GM21390 (cell line): Measurements from ENCODE around the gene MAN1C1.

Experiments used
- ATAC-seq: cut with Tn5 transposase; IDR thresholded peaks from one replicate; pipeline ENCODE4 v1.9.1; 2021; ENCODE audit not compliant: unreplicated experiment

The MAN1C1 gene

DNA sequence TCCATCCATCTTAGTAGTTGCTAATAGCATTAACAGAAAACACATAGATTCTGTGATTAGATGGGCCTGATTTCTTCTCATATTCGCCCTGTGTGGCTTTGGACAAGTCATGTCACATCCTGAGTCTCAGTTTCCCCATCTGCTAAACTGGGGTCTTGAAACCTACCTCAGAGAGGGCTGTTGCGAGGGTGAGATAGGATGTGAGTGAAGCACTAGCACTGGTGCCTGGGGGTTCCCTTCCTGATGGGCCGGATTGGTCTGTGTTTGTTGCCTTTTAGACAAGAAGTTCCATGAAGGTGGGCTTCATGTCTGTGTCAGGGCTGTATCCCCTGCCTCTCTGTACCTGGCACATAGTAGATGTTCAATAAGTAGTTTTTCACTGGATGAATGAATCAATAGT lies 3.5 kb upstream of the MAN1C1 start:
- no peak for ATAC-seq

DNA sequence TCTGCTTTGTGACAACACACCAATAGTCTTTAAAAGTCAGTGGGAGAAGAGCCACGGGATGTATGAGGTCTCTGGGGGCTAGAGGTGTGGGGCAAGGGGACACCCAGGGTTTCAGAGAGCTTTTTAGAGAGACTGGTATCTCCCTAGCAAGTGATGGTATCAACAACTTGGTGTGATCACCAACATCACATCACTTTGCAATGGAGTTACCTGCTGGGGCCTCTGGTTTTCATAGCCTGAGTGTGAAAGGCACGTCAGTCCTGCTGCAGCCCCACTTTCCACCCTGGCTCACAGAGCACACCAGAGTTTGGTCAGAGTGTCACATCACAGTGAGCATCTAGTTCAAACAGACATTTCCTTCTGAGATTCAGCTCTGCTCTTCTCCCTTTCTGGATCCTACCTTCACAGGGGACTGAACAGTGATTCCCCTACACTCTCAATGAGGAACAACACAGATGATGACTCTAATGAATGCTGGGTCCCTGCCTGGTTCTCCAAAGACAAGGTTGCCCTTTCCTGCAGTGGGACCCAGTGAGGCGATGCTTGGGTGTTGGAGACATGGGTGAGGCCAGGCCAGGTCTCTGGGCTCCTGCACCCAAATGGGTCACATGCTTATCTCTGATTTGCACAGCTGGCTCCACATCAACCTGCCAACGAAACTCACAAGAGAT lies 2.0 kb upstream of the MAN1C1 start:
- no peak for ATAC-seq

DNA sequence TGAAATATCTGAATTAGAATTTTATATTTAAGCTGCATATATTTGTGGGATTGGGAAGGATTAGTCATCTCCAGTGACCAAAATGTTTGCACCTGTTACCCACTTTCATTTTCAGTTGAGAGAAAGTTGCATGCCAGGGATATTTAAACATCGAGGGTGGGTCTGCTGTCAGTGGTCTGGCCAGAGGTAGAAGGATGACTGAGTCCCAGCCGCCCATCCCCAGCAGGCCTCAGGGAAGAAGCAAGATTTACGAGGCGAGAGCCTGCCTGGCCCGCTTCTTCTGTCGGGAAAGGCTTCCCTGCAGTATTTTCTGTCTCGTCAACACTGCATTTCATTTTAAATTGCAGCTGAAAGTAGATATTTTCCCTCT lies 1.4 kb upstream of the MAN1C1 start:
- no peak for ATAC-seq

DNA sequence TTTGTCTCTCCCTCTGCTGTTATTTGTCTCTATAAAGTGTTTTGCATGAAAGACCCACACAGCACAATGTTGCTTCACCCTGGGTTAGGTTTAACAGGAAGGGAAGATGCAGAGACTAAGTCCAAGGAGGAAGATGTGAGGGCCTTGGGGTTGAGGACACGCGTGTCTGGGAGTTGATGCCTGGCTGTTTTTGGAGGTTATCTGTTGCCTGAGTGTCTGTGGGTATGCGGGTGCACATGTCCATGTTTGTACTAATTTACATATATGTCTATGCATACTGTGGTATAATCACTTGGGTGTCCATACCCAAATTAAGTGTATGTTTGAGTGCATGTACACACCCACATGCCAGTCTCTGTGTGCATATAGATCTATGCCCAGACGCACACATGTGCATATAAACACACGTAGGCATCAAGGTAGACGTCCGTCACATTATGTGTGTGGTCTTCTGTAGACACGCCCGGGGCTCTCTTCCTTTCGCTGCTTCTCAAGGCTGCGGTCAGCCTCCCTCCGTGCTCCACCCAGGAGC lies 962 bp upstream of the MAN1C1 start:
- no peak for ATAC-seq

DNA sequence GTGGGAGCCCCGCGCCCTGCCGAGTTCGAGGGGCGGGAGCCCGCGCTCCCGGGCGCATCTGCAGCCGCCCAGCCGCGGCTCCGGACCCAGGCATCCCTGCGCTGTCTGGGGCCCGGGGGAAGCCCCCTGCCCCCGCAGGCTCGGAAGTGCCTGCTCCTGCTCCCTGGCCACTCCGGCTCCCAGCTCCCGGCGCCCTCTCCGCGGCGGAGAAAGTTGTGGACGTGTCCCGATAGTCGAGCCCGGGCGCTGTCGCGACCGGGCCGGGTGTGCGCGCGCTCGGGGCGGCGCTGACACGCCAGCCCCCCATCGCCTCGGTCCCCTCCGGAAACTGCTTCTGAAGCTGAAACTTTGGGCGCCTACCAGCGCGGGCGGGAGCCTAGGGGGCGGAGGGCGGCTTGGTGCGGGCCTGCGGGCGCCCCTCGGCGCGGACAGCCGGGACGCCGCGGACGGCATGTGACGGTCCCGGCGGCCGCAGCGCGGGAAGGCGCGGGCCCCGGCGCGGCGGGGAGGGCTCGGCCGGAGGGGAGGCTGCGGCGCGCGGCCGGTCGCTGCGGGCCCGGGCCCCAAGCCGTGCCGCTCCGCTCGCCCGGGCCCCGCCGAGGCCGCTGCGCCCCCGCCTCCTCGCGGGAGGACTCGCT lies 515 bp downstream of the MAN1C1 start:
- ATAC-seq = no peak

DNA sequence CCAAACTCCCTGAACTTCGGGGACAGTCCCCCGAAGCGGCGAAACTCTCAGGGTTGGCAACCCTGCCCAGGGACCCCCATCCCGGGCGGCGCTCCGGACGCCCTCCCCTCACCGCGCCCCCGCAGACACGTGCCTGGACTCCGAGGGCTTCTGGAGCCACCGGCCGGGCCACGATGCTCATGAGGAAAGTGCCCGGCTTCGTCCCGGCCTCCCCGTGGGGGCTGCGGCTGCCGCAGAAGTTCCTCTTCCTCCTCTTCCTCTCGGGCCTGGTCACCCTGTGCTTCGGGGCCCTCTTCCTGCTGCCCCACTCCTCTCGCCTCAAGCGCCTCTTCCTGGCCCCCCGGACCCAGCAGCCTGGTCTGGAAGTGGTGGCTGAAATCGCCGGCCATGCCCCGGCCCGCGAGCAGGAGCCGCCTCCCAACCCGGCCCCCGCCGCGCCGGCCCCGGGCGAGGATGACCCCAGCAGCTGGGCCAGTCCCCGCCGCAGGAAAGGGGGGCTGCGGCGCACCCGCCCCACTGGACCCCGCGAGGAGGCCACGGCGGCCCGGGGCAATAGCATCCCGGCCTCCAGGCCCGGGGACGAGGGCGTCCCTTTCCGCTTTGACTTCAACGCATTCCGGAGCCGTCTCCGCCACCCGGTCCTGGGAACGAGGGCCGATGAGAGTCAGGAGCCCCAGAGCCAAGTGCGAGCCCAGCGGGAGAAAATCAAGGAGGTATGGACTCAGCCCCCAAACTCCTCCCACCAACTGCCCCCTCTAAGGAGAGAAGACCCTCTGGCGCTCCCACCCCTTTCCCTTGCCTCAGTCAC lies 1.2 kb downstream of the MAN1C1 start:
- no peak for ATAC-seq

DNA sequence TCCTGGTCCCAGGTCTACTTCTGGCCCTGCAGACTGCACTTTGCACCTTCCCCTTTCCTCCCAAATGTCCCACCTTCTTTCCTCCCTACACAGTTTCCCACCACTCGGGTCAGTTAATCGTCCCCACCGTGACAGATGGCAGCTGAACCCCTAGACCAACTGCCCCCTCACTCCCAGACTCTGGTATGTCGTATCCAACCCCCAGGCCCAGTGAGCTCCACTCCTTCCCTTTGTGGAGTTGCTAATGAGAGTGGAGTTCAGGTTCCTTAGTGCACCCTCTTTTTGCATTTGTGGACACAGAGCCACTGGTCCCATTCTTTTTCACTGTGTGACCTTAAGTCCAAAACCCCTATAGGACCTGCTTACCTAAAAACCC lies 1.8 kb downstream of the MAN1C1 start:
- no peak for ATAC-seq

DNA sequence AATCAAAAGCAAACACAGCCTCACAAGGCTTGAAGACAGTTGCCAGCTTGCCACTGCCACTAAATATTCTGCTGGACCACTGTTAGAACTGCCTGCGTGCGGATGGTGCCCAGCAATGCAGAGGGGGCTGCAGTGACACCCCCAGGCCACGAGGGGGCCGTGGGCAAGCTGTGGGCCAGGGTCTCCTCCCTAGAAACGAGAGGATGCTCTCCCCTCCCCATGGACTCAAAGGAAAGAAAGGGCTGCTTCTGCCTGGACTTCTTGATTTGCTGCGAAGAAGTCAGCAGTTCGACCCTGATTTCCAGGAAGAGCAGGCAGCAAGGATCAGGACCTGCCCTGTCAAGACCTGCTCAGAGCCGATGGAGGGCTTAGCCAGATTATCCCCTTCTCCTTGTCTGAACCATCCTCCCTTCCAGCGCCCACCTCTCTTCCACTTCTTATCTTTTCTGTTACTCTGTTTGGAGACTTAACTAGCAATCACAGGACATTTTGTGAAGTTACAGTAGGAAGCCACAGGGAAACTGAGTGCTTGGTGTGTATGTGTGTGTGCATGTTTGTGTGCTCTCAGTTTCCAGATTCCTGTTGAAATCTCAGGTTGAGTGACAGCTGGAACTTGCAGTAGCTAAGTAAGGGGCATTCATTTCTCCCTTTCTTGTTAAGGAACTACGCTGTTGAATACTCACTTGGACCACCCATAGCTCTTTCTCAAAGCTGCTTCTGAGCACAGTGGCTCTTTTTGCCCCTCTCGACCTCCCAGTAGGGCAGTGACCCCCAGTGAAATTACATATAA lies 2.7 kb downstream of the MAN1C1 start:
- no peak for ATAC-seq

DNA sequence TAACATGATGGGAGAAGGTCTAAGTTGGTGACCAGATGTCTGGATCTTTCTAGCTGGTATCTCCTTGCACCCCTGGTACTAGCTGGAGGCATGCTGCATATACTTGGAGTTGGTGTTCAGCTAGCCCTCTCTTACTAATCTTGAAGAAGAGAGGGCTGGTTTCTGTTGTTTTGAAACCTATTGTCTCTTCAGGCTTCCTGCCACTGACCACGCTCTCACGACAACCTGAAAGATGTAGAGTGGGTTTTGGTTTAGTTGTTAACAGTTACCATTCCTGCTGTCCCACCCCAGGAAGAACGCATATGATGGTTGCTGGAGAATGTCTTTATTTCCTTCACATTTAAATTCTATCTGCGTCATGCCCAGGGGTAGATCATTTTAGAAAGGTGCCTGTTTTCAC lies 3.6 kb downstream of the MAN1C1 start:
- peak; percentile 40 for ATAC-seq

DNA sequence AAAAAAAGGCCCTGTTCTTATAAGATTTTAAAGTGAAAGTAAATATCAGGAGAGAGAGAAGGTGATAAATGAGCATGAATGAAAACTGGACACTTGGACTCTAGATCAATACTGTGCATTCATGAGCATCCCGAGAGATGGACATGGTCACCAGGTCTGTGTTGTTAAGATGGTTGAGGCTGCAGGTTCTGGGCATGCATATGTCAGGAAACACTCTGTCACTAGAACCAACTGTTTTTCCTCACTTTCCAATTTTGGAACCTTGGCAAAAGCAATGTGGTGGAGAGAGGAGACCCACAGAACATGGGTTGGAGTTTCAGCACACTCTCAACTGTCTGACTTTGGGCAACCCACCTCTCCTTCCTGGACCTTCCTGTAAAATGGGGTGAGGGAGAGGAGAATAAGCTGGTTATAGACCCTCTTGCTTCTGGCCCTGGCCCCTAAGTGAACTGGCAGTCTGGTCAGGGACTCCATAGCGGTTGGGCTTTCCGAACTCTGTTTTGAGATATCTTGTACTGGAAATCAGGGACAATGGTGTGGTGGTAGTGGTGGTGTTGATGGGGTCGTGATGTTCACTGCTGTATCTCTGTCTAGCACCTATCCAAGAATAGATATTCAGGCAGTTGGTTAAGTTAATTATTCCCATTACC lies 4.2 kb downstream of the MAN1C1 start:
- ATAC-seq = no peak

DNA sequence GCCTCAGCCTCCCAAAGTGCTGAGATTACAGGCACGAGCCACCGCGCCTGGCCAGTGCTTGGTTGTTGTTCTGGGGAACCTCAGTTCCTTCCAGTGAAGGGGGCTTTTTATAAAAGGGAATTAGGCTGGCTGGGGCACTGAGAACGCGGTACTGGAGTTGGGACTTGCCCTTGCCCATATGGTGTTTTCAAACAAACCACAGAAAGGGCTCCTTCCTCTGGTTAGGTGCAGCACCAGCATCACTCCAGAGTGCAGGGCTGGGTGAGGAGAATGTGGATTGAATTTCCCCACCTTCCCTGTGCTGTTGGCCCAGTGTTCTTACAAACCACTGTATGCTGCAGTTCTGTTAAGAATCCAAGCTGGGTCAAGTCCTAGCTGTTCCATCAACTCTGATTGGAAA lies 5.3 kb downstream of the MAN1C1 start:
- no peak for ATAC-seq

DNA sequence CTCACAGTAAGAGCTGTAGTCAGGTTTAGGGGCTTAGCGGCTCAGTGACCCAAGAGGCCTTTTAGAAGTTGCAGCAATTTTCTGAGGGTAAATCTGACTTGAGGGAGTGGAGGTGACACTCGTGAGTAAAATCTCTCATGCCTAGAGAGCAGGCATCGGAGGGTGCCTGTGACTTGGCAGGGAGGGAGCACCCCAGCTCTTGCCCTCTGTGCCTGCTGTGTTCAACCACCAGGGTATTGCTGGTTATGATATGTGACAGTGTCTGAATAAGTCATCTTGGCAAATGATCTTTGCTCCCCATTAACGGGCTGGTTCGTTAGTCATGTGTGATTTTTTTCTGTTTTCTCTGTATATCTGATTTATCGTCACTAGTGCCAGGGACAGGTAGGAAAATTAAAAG lies 5.9 kb downstream of the MAN1C1 start:
- no peak for ATAC-seq

DNA sequence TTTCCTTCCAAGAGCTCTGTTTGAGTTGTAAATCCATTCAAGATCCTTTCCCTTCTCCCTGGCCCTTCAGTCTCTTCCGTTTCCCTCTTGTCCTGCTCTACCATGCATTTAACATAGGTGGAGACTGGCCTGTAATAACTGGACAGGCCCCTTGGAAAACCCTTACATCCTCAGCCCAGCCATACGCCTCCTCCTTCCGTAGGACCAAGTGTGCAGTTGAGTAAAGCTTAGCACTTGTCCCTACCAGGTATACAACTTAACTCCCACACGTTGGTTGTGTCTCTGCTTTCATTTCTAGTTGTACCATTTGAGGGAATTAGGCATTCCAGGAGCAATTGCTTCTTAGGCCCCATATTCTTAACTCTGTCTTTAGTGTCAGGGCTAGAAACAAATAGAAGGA lies 6.4 kb downstream of the MAN1C1 start:
- ATAC-seq = no peak

DNA sequence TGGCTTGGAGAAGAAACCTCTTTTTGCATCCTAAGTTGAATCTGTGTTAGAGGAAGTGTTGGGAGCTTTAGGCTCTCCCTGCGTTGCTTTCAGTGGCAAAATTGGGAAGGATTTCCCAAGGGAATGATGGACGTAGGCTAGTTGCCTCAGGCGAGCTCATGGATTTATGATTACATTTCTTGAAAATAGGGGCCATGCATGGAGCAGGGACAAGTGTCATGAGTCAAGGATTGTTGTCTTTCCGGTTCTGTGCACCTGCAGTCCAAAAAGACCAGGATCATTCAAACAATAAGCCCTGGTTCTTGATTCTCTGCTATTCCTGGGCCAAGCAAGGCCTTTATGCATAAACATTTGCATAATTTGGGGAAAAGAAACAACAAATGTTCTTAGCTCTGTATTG lies 7.1 kb downstream of the MAN1C1 start:
- no peak for ATAC-seq

DNA sequence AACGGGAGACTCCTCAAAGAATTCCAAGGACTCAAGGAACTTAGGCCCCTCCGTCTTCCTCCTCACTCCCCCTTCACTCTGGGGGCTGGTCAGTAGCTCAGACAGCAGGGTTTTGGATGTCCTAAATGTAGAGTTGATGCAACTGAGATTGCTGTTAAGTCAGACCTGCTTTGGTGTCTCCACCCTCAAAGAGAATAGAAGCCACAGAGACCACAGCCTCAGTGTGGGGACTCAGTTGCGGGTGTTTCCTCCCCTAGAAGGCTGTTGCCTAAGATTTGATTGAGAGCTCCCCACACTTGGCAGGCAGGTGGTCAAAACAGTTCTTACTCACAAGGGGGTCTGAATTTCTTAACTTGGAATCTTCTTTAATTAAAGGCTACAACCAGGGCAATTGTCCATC lies 7.6 kb downstream of the MAN1C1 start:
- ATAC-seq = no peak

DNA sequence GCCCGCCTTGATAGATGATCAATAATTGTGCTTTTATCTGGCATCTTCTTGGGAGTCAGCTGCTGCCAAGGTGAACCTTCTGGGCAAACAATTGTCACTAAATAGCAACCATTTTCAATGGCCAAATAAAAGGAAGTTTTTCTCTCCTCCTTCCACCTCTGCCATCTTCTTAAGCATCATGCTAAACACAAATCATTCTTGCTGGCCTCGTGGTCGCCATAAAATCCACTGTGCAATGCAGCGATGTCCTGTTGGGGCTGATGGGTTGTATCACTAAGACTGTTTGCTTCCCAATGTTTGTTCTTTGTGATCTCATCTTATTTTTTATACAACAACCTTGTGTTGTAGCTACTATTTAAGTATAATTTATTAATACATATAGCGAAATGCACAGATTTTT lies 8.0 kb downstream of the MAN1C1 start:
- ATAC-seq = no peak

DNA sequence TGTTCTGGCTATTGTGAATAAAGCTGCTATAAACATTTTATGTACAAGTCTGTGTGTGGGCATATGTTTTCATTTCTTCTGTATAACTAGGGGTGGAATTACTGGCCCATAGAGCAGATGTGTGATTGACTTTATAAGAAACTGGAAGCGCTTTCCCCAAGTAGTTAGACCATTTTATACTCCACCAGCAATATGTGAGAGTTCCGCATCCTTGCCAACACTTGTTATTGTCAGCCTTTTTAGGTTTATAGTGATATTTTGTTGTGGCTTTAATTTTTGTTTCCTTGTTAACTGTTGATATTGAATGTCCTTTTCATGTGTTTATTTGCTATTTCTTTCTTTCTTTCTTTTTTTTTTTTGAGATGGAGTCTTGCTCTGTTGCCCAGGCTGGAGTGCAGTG lies 9.4 kb downstream of the MAN1C1 start:
- no peak for ATAC-seq

DNA sequence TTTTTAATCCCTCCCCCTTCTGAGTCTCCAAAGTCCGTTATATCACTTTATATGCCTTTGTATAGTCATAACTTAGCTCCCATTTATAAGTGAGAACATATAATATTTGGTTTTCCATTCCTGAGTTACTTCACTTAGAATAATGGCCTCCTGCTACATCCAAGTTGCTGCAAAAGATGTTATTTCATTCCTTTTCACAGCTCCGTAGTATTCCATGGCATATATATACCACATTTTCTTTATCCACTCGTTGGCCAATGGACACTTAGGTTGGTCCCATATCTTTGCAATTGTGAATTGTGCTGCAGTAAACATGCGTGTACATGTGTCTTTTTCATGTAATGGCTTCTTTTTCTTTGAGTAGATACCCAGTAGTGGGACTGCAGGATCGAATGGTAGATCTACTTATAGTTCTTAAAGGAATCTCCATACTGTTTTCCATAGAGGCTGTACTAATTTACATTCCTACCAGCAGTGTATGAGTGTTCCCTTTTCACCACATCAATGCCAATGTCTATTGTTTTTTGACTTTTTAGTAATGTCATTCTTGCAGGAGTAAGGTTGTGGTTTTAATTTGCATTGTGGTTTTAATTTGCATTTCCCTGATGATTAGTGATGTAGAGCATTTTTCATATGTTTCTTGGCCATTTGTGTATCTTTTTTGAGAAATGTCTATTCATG lies 12.3 kb downstream of the MAN1C1 start:
- no peak for ATAC-seq

DNA sequence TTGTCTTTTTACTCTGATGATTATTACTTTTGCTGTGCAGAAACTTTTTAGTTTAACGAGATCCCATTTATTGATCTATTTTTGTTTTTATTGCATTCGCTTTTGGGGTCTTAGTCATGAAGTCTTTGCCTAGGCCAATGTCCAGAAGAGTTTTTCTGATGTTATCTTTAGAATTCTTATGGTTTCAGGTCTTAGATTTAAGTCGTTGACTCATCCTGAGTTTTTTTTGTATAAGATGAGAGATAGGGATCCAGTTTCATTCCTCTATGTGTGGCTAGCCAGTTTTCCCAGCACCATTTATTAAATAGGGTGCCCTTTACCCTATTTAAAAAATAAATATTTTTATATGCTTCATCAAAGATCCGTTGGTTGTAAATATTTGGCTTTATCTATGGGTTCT lies 13.2 kb downstream of the MAN1C1 start:
- no peak for ATAC-seq

DNA sequence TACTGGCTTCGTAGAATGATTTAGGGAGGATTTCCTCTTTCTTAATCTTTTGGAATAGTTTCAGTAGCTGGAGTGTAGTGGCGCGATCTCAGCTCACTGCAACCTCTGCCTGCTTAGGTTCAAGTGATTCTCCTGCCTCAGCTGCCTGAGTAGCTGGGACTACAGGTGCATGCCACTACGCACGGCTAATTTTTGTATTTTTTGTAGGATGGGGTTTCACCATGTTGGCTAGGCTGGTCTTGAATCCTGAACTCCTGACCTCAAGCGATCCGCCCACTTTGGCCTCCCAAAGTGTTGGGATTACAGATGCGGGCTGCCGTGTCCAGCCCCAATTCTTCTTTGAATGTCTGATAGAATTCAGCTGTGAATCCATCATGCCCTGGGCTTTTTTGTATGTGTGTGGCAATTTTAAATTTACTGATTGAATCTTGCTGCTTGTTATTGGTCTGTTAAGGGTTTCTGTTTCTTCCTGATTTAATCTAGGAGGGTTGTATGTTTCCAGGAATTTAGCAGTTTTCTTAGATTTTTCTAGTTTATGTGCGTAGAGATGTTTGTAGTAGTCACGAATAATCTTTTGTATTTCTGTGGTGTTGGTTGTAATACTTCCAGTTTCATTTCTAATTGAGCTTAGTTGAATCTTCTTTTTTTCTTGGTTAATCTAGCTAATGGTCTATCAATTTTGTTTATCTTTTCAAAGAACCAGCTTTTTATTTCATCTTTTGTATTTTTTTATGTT lies 15.3 kb downstream of the MAN1C1 start:
- no peak for ATAC-seq
